ENCODE measurements around the gene CAMK1D.
A peak's percentile ranks its signal among the peaks of the same experiment; 100 is the strongest.

The CAMK1D gene

GRCh38 chr10:12408472-12408871, 59.1 kb downstream of the CAMK1D start:
- H3K4me3 ChIP-seq (ENCODE audit: low read depth, low read length): no peak overlapping the region
- DNase-seq (ENCODE audit: low read depth): no peak
- no peak for TF ChIP-seq CTCF (IDR thresholded peaks at IDR 0.05; ENCODE audit: insufficient read depth, low read depth, low read length, missing control alignments)

- H3K4me3 ChIP-seq (ENCODE audit: low read depth, low read length): no peak overlapping the region
- no peak for TF ChIP-seq CTCF (IDR thresholded peaks at IDR 0.05; ENCODE audit: insufficient read depth, low read depth, low read length, missing control alignments)
- DNase-seq (ENCODE audit: low read depth): no peak
These were observed 59.8 kb downstream of the CAMK1D start for GRCh38 chr10:12409161-12409560.

- TF ChIP-seq CTCF (IDR thresholded peaks at IDR 0.05; ENCODE audit: insufficient read depth, low read depth, low read length, missing control alignments): no peak
- no peak overlapping the region for H3K4me3 ChIP-seq (ENCODE audit: low read depth, low read length)
- no peak for DNase-seq (ENCODE audit: low read depth)
These were observed 60.3 kb downstream of the CAMK1D start for GRCh38 chr10:12409613-12410012.

- TF ChIP-seq CTCF (IDR thresholded peaks at IDR 0.05; ENCODE audit: insufficient read depth, low read depth, low read length, missing control alignments): no peak
- peak; percentile 67 for DNase-seq (ENCODE audit: low read depth)
- no peak overlapping the region for H3K4me3 ChIP-seq (ENCODE audit: low read depth, low read length)
These were observed 63.5 kb downstream of the CAMK1D start for GRCh38 chr10:12412666-12413368.

- no peak overlapping the region for H3K4me3 ChIP-seq (ENCODE audit: low read depth, low read length)
- DNase-seq (ENCODE audit: low read depth): no peak
- no peak for TF ChIP-seq CTCF (IDR thresholded peaks at IDR 0.05; ENCODE audit: insufficient read depth, low read depth, low read length, missing control alignments)
These were observed 64.0 kb downstream of the CAMK1D start for GRCh38 chr10:12413369-12413711.

- TF ChIP-seq CTCF (IDR thresholded peaks at IDR 0.05; ENCODE audit: insufficient read depth, low read depth, low read length, missing control alignments): no peak
- no peak overlapping the region for H3K4me3 ChIP-seq (ENCODE audit: low read depth, low read length)
- no peak for DNase-seq (ENCODE audit: low read depth)
These were observed 65.1 kb downstream of the CAMK1D start for GRCh38 chr10:12414278-12414989.
